Left colon (tissue), 2 donors: Measurements from ENCODE around the gene HNRNPH1. TPM values are rescaled to one million over a fixed set of nuclear protein-coding genes. Genes with fewer than 3 reads are reported as not detected.

ENCODE experiments used
- ATAC-seq: fragments of 200-7000 bp; cut with Tn5 transposase; one replicate; pipeline ENCODE4 v1.9.1; 2020; ENCODE audit warnings: mild to moderate bottlenecking, moderate library complexity
- DNase-seq, 2 donors: peaks; one replicate each; pipeline ENCODE4 v3.0.0-alpha.2; 2020
- intact Hi-C, 2 donors: fragments of 100-400 bp; cut with DNase I in 1 of 2; cut with micrococcal nuclease in 1 of 2; formaldehyde crosslinking; loops; one replicate each; pipeline versions ENCODE4 v1.11.2 to v1.14.0; 2022; cut with DNase I, micrococcal nuclease
- total RNA-seq, 2 donors: library from RNA; stranded (reverse); fragmentation: NEBNext Ultra II Directional; extraction: Animal tissue kit (Norgen Biotek cat#: 25700); gene quantifications; one replicate each; pipeline ENCODE4 v1.2.1, GENCODE V29; 2021
- donor health status: DM: no; HTN: no; CAD: no.
- donor health status: DM: yes; HTN: yes; CAD: no.

The HNRNPH1 gene
- total RNA-seq, 2 donors from 2014 or later = 352 to 431 TPM

GRCh38 chr5:179568721-179569120 is 54.8 kb downstream of the HNRNPH1 start:
- ATAC-seq (no peak), DNase-seq (no peak)
- intact Hi-C loops = no loop called here

DNA sequence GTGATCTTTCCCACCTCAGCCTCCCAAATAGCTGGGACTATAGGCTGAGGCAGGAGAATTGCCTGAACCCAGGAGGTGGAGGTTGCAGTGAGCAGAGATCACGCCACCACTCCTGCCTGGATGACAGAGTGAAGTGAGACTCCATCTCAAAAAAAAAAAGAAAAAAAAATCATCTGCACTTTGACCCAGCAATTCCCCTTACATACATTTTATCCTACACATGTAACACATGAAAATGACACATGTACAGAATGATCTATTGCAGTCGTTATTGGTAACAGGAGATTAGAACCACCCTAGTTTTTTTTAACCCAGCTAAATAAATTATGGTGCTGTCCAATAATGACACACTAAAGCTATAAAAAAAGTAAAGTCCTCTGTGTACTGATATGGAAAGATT is 58.9 kb downstream of the HNRNPH1 start:
- intact Hi-C loops = no loop called here
- no peak for ATAC-seq
- DNase-seq = no peak

Other genes with a start within 250 kb of the HNRNPH1 start
- gene RUFY1, start 73.1 kb downstream of the HNRNPH1 start, total RNA-seq = 10 to 100 TPM; 35.1 to 39.0 TPM
- not detected for gene CBY3, start 57.4 kb upstream of the HNRNPH1 start, total RNA-seq
- 100 to 1,000 TPM; 506 to 601 TPM for gene CANX, start 75.3 kb upstream of the HNRNPH1 start, total RNA-seq
- 10 to 100 TPM; 22.1 to 24.9 TPM for gene MAML1, start 109.2 kb upstream of the HNRNPH1 start, total RNA-seq
- gene LTC4S, start 170.3 kb upstream of the HNRNPH1 start, total RNA-seq = 1 to 10 TPM; 4.2 to 8.7 TPM
- gene MGAT4B, start 183.2 kb upstream of the HNRNPH1 start, total RNA-seq = 100 to 1,000 TPM; 465 to 474 TPM
- 100 to 1,000 TPM; 200 to 355 TPM for gene SQSTM1, start 197.2 kb upstream of the HNRNPH1 start, total RNA-seq
- gene MRNIP, start 235.1 kb upstream of the HNRNPH1 start, total RNA-seq = 10 to 100 TPM; 16.6 to 18.9 TPM